ENCODE results near the gene TMEM165.

DNA sequence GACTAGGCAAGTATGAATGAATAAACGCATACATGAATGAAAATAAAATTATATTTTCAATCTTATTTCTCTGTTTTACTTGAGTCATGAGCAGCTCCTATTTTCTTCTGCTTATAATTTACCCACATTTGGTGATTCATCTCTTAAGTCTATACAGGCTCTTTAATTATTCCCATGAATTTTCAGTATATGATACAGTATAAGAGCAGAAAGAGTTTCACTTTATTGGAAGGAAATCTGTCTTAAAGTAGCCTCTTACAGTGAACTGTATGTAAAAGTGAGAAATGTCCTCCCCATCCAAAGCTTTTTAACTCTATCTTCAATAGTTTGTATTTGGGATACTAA, 50.8 kb downstream of the TMEM165 start:
- TF ChIP-seq, protein P1, sequence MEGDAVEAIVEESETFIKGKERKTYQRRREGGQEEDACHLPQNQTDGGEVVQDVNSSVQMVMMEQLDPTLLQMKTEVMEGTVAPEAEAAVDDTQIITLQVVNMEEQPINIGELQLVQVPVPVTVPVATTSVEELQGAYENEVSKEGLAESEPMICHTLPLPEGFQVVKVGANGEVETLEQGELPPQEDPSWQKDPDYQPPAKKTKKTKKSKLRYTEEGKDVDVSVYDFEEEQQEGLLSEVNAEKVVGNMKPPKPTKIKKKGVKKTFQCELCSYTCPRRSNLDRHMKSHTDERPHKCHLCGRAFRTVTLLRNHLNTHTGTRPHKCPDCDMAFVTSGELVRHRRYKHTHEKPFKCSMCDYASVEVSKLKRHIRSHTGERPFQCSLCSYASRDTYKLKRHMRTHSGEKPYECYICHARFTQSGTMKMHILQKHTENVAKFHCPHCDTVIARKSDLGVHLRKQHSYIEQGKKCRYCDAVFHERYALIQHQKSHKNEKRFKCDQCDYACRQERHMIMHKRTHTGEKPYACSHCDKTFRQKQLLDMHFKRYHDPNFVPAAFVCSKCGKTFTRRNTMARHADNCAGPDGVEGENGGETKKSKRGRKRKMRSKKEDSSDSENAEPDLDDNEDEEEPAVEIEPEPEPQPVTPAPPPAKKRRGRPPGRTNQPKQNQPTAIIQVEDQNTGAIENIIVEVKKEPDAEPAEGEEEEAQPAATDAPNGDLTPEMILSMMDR (IDR thresholded peaks at IDR 0.05 in 2 of 3, conservative IDR thresholded peaks at IDR 0.05 in 1 of 3; ENCODE audit: control insufficient read depth in 2 of 3, extremely low read depth in 1 of 3, insufficient read depth in 1 of 3, low read depth in 3 of 3, low read length in 3 of 3) = no peak
- no peak for TF ChIP-seq JUNB (IDR thresholded peaks at IDR 0.05)
